Measurements from ENCODE around the gene SLC7A7. TPM values are rescaled to one million over a fixed set of nuclear protein-coding genes. Genes with fewer than 3 reads are reported as not detected.

Gene SLC7A7
- total and polyA plus RNA-seq, 2 of the 13 experiments (the other 11 are each of a cell fraction or from before 2014, with no cell fraction given): 0.13 to 0.63 TPM

GRCh38 chr14:22852940-22853767, 37.9 kb upstream of the SLC7A7 start (continued):
- TF ChIP-seq AHDC1 (CRISPR knock-in tag; IDR thresholded peaks at IDR 0.05; ENCODE audit: borderline replicate concordance) (no peak), TBP (CRISPR knock-in tag; IDR thresholded peaks at IDR 0.05) (peak; percentile 85; the same call in 1 of the 2 replicates), ZNF451 (CRISPR knock-in tag; IDR thresholded peaks at IDR 0.05) (peak; percentile 85; the same call in 1 of the 2 replicates), ATF5 (CRISPR knock-in tag; IDR thresholded peaks at IDR 0.05; ENCODE audit: low read depth) (peak; percentile 88; the same call in 1 of the 2 replicates), KMT2B (CRISPR knock-in tag; IDR thresholded peaks at IDR 0.05) (peak; percentile 63), PHF5A (CRISPR knock-in tag; IDR thresholded peaks at IDR 0.05; ENCODE audit: low read depth, unreplicated experiment) (no peak), MLX (CRISPR knock-in tag; IDR thresholded peaks at IDR 0.05) (no peak), ADNP (CRISPR knock-in tag; IDR thresholded peaks at IDR 0.05) (0 out of 2 replicates have a peak, but pooled peaks have one; percentile 33), ZNF44 (CRISPR knock-in tag; IDR thresholded peaks at IDR 0.05) (peak; percentile 81), BHLHE40 (IDR thresholded peaks at IDR 0.05; ENCODE audit: low read length) (peak; percentile 65), ATF3 (CRISPR knock-in tag; IDR thresholded peaks at IDR 0.05) (peak; percentile 8), ZSCAN5A (CRISPR knock-in tag; IDR thresholded peaks at IDR 0.05; ENCODE audit: borderline replicate concordance) (peak; percentile 93), TRAFD1 (CRISPR knock-in tag; IDR thresholded peaks at IDR 0.05; ENCODE audit: borderline replicate concordance) (peak; percentile 97; the same call in 1 of the 2 replicates), PLSCR1 (CRISPR knock-in tag; IDR thresholded peaks at IDR 0.05; ENCODE audit: borderline replicate concordance) (no peak), SKI (IDR thresholded peaks at IDR 0.05; ENCODE audit: partially characterized antibody) (peak; percentile 52)

All from HepG2 (cell line).